ELF-1 (cell line): ENCODE measurements around the gene MCM3.

ENCODE experiments used
- DNase-seq: peaks from one replicate; pipeline ENCODE4 v3.0.0-alpha.2; 2016; ENCODE audit warnings: low read depth, low spot score

Gene MCM3

DNA sequence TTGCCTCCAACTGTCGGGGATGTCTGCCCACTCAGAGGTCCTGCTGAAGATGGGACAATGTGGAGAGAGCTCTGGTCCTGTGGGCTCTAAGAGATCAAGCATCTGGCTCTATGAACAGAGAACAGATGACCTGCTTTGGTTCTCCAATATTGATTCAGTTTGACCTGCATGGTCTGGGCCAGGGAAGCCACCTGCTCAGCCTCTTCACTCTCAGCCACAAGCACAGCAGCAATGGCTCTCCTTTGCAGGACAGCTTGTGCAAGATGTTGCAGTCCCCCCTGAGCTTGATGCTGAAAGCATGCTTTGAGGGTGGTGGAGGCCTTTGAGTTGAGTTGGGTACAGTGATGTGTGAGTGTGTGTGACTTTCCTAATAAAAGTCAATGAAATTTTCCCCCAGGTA lies 18.6 kb upstream of the MCM3 start:
- no peak for DNase-seq

DNA sequence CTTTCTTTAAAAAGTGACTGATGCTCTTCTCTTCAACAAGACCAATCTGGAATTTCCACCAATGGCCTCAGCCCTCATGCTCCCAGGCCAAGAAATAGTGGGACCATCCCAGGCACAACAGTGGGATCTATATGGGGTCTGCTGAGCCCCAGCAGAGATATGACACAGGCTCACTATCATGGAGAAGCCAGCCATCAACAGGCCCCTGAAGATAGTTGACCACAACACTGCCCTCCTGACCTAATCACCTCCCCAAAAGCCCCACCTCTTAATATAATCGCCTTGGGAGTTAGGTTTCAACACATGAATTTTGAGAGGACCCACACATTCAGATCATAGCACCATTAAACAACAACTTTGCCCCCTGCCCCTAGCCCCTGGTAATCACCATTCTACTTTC lies 16.8 kb upstream of the MCM3 start:
- no peak for DNase-seq

DNA sequence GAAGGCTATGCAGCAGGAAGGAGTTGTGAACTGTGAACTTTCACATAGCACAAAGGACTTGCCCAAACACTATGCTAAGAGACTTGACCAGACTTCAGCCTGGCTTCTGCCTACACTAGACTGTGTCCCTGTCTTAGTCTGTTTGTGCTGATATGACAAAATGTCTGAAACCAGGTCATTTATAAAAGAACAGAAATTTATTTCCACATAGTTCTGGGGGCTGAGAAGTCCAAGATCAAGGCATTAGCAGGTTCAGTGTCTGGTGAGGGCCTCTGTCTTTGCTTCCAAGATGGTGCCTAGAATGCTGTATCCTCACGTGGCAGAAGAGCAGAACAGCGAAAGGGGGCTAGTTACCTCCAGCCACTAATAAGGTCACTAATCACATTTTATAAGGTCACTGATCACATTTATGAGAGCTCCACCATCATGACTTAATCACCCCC lies 16.0 kb upstream of the MCM3 start:
- no peak for DNase-seq

DNA sequence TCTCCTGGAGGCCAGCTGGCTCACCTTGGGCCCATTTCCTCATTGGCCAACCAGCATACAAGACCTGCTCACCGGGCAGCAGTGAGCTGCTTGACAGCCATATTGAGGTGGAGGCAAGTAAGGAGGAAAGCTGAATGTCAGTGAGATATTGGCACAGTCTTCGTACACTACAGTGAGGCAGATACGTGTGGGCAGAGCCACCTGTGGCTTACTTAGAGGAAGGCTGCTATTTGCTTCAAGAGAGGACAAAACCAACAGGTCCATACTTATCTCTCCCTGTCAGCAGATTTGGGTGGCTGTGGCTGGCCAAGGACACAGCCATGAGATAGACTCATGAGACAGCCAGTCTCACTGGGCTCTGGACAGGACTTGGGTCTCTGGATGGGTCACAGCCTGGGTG lies 15.1 kb upstream of the MCM3 start:
- no peak for DNase-seq

DNA sequence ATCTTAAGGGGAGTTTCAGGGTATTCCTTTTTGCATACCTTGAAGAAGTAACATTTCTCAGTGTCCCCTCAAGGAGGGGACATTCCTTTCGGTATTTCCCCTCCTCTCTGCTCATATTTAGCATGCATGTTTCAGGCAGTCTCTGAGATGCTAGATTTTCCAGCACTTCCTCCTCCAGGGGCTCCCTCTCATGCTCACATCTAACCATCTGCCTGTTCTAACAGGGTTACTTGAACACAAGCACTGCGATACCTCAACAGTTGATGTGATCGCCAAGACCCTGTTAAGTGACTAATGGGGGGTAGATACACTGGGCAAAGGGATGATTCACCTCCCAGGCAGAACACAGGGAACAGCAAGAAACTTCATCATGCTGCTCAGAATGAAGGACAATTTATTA lies 12.9 kb upstream of the MCM3 start:
- DNase-seq, result no peak

DNA sequence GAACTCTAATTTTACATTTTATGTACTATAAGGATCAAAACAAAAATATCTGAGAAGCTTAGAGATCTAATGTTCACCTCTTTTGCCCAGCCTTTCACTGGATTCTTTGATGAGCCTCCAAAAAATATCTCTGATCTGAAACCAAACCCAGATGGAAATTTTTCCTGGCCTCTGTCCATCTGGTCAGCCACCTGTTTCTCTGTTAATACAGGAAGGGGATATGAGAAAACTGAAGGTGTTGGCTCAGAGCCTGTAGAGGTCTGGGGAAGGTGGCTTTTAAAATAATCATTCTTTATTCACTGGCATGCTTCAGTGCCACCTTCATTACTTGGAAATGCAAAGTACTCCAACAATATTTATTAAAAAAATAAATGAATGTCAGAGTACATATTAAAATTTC lies 8.5 kb upstream of the MCM3 start:
- no peak for DNase-seq

DNA sequence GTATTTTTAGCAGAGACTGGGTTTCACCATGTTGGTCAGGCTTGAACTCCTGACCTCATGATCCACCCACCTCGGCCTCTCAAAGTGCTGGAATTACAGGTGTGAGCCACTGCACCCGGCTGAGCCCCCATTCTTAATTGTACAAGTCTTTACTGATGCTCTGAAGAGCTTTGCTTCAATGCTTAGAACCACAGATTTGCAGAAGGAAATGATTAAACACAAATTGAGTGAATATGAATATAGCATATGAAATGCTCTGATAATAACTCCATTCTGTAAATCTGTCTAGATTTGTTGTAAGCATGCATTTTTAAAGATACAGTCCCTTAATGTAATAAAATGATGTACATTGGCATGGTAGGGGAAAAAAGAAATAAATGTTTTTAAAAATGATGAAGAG lies 4.3 kb upstream of the MCM3 start:
- DNase-seq, result no peak

DNA sequence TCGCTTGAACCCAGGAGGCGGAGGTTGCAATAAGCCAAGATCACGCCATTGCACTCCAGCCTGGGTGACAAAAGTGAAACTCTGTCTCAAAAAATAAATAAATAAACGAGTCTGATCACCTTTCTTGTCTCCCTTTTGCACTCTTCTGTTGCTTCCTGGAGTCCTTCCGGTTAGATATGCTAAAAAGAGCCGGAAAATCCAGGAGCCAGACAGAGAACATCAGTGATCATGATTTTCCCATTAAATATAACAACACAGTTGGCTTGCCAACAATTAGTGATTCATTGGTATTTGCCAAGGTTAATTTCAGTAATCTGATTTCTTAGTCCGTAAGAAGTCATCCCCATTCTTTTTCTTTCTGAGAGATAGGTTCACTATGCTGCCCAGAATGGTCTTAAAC lies 3.7 kb upstream of the MCM3 start:
- DNase-seq, result no peak

DNA sequence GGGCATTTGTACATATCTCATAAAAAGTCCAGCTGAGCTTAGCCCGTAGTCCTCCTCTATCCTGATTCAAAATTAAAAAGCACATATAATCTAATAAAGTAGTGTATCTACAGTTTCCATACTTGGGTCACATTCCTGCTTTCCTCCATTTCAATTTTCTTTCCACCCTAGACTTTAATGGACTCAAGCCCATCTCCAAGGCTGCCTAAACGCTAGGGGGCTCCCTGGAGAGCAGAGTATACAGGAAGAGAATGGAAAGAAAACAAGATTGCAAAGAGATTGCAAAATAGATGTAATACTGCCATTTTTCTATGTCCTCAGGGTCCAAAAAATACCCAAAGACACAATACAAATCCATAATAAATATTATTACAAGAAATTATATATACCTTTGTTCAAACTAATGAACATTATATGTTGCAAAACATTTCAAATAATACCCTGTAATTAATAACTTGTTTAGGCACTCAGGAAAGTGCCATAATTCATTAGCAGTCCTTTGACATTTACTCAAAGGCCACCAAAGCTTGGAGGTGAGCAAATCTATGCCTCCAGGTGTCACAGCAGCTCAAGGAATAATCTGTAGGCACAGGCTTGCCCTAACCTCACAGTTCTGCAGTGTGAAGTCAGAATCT lies 2.4 kb upstream of the MCM3 start:
- DNase-seq, result peak; percentile 46

DNA sequence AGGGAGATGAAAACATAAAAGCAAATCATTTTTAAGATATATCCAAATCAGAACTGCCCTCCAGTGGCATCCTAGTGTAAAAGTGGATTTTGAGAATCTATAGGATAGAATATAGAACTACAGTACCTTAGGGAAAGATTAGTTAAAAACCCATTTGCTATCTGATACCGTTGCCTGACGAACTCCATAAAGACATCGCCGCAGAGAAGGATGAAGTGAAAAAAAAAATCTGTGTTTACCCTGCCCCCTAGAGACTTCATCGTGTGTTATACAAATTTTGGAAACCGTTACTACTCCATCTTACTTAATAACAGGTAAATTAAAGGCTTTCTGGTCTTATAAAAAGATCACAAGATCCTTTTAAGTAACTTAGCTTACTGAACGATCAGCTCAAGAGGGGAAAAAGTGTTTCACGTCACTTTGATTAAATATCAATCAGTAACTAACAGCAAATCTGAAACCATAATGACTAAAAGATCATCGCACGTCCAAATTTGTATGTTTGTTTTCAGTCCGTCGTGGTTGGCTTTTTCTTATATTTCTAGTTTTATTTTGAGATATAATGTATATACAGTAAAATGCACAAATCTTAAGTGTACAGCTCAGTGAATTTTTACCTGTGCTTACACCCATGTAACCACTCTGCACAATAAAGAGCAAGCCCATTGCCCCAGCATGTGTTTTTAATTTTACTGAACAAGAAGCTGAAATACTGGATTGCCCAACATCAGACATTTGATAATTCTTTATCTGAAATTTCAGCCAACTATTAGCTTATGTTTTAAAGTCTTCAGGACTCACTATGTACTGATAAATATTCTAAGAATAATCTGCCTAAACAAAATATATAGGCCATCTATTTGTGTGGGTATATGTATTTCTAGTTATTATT lies 881 bp upstream of the MCM3 start:
- peak; percentile 26 for DNase-seq

DNA sequence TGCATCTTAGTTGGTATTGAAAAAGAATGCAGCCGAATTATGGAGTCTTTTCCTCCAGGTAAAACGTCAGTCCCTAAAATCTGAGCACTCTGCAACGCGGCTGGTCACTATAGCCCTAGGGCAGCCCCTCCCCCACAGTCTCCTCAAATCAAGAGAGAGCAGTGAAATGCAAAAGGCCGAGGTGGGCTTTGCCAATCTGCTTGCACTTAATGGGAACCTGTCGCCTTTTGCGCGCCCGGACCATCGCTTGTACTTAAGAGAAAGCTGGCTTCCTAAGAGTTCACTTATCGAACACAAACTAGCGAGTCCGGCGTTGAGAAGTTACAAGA lies 447 bp downstream of the MCM3 start:
- DNase-seq, result peak; percentile 91

DNA sequence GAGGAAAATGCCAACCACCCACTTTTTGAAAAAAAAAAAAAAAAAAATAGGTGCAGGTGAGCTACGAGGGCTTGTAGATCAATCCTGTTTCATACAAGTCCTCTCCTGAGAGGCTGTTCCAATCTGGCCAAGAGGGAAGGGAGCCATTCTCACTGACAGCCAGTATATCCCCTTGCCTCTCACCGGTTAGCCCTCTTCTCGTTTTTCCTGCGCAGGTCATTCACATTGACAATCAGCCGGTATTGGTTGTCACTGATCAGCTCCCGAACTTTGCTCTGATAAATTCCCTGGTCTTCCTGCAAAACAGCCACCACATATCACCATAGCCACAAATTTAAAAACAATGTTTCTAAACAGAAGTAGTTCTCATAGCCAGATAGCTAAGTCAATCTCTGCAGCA lies 1.4 kb downstream of the MCM3 start:
- no peak for DNase-seq

DNA sequence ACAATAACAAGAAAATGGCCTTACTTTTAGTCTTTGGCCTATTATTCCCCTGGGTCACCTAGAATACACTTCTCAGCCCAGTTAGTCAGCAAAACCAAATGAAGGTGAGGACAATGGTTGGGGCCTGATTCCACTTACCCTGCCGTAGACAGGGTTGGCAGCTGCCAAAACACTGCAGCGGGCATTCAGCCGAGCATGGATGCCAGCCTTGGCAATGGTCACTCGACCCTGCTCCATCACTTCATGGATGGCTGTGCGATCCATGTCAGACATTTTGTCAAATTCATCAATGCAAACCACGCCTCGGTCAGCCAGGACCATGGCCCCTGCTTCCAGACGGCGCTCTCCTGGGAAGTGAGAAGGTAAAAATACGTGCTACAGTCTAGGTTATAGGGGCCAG lies 8.4 kb downstream of the MCM3 start:
- DNase-seq, result no peak

DNA sequence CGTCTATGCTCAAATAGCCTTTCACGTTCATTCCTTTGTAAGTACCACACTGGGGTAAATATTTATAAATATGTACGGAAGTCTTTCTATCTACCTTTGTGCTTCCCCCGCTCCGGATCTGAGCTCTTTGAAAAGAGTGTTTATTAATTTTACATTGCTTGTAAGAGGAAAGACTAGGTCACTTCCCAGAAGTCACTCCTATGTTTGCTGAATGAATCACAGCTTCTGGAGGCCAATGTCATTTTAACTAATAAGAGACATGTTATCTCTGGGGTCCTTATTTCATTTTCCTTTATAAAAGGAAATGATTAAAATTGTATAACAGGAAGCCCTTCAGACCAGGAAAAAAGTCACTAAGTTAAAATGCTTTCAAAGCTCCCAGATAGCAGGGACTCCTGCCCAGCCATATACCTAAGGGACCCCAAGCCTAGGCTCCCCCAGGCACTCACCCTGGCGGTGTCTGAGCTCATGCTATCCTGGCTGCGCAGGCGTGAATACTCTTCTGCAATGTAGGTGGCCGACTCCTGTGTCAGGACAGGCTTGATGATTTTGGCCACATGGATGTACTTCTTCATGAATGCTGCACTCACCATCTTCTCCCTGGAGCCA lies 12.6 kb downstream of the MCM3 start:
- DNase-seq, result no peak

DNA sequence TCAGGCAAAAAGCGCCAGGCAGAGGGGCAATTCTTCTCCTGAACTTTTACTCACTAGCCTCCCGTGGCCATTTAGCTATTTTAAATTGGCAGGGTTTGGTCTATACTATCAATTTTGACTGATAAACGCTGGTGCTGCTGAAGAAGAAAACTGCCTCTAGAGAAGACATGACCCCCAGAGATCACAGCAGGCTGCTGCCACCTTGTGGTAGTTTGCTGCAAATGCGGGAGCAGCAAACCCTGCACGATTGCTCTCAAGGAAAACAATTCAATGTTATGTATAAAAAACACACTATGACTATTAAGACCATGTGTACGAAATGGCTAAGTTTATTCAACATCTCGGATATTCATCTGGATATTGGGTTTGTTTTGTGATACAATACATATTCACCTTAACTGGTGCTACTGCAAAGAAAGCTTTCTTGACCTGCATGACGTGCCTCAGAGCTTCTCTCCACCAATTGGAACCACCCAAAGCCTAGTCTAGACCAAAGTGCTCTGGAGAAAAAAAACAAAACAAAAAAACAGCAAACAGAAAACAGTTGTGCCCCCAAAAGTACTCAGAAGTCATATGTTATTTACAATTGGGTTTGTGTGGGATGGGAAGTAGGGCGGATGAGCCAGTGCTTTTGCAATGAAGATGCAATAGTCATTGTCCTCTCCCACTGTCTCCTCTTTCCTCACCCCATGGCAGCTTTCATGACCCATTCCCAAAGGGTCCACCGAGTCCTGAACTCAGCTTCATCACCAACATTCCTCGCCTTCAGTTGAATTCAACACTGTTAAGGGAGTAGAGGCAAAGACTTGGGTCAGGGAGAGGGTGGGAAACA lies 20.6 kb downstream of the MCM3 start:
- peak; percentile 77 for DNase-seq

DNA sequence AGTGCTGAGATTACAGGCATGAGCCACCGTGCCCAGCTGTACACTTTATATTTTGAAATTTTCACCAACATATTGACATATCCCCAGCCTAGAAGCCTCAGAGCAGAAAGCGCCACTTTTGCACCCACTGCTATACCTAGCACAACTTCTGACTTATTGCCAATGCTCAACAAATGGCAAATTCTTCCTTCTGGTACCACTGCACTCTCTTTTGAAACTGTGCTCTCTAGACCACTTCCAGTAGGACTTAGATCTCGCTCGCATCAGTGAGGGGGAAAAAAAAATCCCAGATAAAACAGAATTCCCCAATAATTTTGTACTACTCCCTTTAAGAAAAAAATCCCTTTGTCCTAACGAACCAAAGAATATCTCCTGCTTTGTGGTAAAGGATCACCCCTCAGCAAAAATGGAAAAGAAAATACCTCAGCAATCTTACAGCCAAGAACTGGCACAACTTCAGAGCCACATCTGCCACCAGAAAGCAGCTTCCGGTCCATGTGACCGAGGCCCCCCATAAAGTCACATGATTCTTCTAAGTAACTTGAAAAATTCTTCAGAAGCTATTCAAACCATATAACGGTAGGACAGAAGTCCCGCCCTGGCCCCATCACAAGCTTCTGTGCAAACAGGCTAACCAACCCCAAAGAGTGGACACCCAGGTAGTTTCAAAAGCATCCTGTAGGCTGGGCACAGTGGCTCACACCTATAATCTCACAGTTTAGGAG lies 21.8 kb downstream of the MCM3 start:
- no peak for DNase-seq

DNA sequence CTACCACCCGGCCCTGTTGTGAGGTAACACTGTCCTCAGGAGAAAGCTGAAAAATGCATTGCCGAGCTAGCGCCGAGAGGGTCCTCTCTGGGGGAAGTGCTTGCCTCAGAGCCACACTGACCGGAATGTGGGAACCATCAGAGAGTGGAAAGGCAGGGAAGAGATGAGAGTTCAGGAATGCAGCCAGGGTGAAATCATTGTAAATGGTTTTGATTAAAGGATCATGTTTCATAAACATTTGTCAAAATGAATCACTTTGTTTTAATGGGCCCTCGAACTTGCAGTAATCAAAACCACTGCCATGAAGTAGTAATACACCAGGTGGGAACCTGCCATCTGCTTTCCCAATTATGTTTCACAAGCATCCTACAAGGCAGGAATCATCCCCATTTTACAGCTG lies 23.3 kb downstream of the MCM3 start:
- DNase-seq, result no peak

DNA sequence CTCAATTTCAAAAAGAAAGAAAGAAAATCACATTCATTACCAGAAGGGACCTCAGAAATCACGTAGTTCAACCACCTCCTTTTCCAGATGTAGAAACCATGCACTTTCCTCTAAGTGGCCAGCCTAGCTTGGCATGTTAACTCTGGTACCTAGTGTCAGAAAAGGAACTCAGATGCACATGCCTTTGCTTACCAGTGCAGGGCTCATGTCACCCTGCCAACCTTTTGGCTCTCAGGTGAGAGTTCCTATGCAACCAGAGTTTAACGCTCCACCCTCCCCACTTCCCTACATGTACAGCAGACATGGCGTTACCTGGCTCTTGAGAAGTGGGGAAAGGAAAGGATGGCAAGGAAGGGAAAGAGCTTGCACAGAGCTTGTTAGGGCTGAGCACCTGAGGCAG lies 23.9 kb downstream of the MCM3 start:
- DNase-seq, result no peak

DNA sequence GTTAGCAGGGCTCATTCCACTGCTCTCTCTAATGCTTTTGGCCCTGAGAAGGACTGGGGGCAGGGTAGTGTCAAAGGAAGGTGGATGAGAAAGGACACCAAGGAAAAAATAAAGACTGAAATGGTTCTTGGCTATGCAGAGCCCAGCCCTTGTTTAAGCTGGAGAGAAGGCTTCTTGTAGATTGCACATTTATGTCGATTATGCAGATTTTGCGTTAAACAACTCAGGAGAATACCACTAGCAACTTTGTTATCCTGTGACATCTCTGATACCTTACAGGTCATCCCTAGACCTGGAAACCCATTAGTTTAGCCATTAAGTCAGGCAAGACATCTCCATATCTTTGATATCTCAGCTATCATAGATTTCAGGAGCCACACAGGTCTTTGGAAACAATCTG lies 29.1 kb downstream of the MCM3 start:
- no peak for DNase-seq

DNA sequence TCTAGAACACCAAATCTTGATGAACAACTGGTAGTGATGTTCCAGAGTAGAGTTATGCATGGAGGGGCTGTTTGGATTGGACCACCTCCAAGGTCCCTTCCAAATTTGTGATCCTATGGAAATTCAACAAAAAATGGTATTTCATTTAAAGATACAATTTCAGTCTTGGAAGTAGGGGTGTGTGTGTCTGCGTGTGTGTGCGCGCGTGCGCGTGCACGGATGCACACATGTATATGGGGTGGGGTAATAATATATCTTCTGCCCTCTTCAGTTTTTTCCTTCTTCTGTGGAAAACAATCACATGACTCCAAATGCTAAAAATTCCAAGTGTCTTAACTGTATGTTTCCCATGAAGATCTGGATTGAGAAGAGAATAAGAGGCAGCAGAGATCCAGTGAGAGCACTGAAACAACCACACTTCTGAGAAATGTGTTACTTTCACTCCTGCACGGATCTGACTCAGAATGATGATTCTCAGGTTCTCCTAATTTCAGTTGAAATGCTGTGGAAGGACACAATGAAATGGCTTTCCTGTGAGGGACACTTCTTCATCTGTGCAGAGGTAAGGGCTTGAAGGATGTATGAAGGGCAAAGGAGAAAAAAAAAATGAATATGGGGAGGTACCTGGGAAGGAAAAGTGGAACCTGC lies 29.7 kb downstream of the MCM3 start:
- DNase-seq, result no peak

DNA sequence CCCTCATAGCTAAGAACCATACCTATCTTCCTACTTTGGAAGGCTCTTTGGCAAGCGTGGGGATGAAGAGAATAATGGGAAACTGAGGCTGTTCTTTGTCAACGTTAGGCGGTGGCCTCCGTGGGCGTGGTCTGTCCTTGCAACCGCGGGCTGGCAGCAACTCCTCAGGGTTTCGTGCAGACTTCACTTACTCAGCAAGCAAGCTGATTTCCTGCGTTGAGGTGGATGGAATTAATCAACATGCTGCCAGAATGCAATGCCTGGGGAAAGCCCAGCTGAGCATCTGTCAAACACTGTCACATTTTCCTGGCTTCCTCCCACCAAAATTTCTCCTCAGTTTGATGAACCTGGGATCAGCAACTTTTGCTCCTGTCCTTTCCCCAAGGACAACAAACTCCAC lies 31.0 kb downstream of the MCM3 start:
- no peak for DNase-seq
